Kidney (tissue), 14 donors: ENCODE results near the gene EIF3L. TPM values are rescaled to one million over a fixed set of nuclear protein-coding genes. Genes with fewer than 3 reads are reported as not detected.

Experiments
- DNase-seq, 5 donors: peaks; one replicate each; pipeline ENCODE4 v3.0.0-alpha.2; 2013 to 2020
- FAIRE-seq: peaks from 2 replicates; lab custom pipeline; 2012; peaks lifted over from hg19 to GRCh38; lab: Jason Lieb, UNC
- H3K27ac ChIP-seq, 2 donors: one replicate each; pipeline ENCODE4 v1.7.0; 2013; ENCODE audit warnings: low read depth in 2 of 2, low read length in 2 of 2, inconsistent platforms in 1 of 2
- H3K27me3 ChIP-seq: one replicate; pipeline ENCODE4 v1.7.1; 2013; ENCODE audit warnings: low read length, inconsistent platforms; ENCODE audit not compliant: control insufficient read depth, insufficient read depth
- H3K36me3 ChIP-seq, 3 donors: one replicate each; pipeline versions ENCODE4 v1.7.0 to v1.7.1; 2013; ENCODE audit warnings: low read length in 3 of 3, control low read depth in 1 of 3, inconsistent platforms in 1 of 3; ENCODE audit not compliant: insufficient read depth in 3 of 3, control insufficient read depth in 2 of 3
- H3K4me1 ChIP-seq, 3 donors: one replicate each; pipeline versions ENCODE4 v1.7.0 to v1.7.1; 2013; ENCODE audit warnings: low read length in 3 of 3, inconsistent platforms in 1 of 3, low read depth in 1 of 3; ENCODE audit not compliant: control insufficient read depth in 2 of 3, insufficient read depth in 2 of 3
- H3K4me3 ChIP-seq, 3 donors: one replicate each; pipeline versions ENCODE4 v1.7.0 to v1.8.1; 2013; ENCODE audit warnings: low read length in 3 of 3, control low read depth in 1 of 3, inconsistent platforms in 1 of 3
- H3K9ac ChIP-seq, 3 donors: one replicate each; pipeline versions ENCODE4 v1.7.0 to v1.7.1; 2013; ENCODE audit warnings: low read length in 3 of 3, control low read depth in 1 of 3, inconsistent platforms in 1 of 3
- H3K9me3 ChIP-seq, 3 donors: one replicate each; pipeline versions ENCODE4 v1.7.0 to v1.7.1; 2013; ENCODE audit warnings: low read length in 3 of 3, control low read depth in 1 of 3, inconsistent platforms in 1 of 3; ENCODE audit not compliant: control insufficient read depth in 2 of 3, insufficient read depth in 1 of 3
- intact Hi-C: fragments of 100-400 bp; cut with DNase I; formaldehyde crosslinking; loops from one replicate; pipeline ENCODE4 v1.11.1; 2022
- polyA plus RNA-seq: library from polyadenylated mRNA; stranded (reverse); fragments of 350-450 nt; fragmentation: Illumina TruSeq; extraction: RNeasy Lipid Tissue Mini Kit (QIAGEN cat#74804); gene quantifications from one replicate; pipeline ENCODE4 v1.2.3, GENCODE V29; 2014; ENCODE audit warnings: low read depth, low replicate concordance; ENCODE audit not compliant: insufficient read depth
- total RNA-seq: library from RNA; stranded (reverse); fragmentation: NEBNext Ultra II Directional; extraction: Animal tissue kit (Norgen Biotek cat#: 25700); gene quantifications from one replicate; pipeline ENCODE4 v1.2.1, GENCODE V29; 2021
- TF ChIP-seq, protein P1 (sequence below): IDR thresholded peaks from 3 replicates; pipeline ENCODE4 v1.5.1; 2012; ENCODE audit warnings: mild to moderate bottlenecking, moderate library complexity, borderline replicate concordance; ENCODE audit not compliant: insufficient read depth; ENCODE audit errors: extremely low read depth
- donor health status: control.
- donor health status: control.
- donor health status: control.
- donor health status: control.
- donor health status: control.
- donor health status: DM: yes; HTN: yes; CAD: no.
- donor health status: Normal renal cell carcinoma (clear cell type).

The EIF3L gene
- total and polyA plus RNA-seq, 2 donors from 2014 or later = 352 to 376 TPM

DNA sequence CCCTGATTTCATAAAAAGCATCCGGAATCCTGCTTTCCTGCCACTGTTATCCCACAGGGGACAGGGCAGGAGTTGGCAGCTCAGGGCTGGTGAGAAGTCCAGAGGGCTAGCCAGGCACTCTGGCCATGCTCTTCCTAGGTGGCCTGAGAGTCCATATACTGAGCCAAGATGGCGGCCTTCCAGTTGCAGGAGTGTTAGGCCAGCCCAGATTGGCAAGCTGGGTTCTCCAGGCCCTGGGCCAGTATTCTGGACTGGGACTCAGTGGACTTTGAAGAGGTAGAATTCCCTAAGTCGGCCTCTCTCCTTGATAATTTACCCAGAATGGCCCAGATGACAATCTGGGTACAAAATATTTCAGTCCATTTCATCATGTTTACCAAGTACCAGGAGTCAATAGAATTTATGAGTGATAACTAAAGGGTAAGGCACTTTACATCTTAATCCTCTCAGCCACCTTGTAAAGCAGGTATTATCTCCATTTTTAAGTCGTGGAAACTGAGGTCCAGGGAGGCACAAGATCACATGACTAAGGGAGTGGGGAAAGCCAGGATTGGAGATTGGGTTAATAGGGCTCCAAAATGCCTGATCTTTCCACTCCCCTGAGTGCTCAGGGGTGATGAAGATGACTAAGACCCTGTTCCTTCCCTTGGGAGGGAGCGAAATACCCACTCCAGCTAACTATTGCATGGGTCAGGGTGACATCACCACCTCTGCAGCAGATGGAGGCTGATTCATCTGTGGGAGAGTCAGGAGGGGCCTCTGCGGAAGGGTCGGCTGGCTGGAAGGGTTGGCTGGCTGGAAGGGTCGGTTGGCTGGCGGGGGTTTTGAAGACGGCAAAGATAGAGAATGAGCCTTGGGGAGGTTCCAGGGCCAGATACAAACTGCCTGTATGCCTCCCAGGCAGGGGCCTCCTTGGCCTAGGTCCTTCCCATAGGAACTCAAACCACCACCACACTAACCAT, 55.6 kb downstream of the EIF3L start:
- Histone ChIP-seq H3K4me3 (no peak overlapping the region), H3K9me3 (no peaks in the 10 kb centered on the region), H3K9ac (no peak overlapping the region), H3K27ac (peak overlapping the region in 1 of 2 donors; percentile 77), H3K36me3 (no peaks in the 10 kb centered on the region), H3K27me3 (no peaks in the 10 kb centered on the region), H3K4me1 (peaks cover 0 to 6% (median 4%) of the 10 kb centered on the region in 3 donors)
- TF ChIP-seq, protein P1, sequence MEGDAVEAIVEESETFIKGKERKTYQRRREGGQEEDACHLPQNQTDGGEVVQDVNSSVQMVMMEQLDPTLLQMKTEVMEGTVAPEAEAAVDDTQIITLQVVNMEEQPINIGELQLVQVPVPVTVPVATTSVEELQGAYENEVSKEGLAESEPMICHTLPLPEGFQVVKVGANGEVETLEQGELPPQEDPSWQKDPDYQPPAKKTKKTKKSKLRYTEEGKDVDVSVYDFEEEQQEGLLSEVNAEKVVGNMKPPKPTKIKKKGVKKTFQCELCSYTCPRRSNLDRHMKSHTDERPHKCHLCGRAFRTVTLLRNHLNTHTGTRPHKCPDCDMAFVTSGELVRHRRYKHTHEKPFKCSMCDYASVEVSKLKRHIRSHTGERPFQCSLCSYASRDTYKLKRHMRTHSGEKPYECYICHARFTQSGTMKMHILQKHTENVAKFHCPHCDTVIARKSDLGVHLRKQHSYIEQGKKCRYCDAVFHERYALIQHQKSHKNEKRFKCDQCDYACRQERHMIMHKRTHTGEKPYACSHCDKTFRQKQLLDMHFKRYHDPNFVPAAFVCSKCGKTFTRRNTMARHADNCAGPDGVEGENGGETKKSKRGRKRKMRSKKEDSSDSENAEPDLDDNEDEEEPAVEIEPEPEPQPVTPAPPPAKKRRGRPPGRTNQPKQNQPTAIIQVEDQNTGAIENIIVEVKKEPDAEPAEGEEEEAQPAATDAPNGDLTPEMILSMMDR = no peak
- DNase-seq (peak in 2 of 5 donors; percentile 45 to 75), FAIRE-seq (no peak)
- intact Hi-C loops = no loop called here

DNA sequence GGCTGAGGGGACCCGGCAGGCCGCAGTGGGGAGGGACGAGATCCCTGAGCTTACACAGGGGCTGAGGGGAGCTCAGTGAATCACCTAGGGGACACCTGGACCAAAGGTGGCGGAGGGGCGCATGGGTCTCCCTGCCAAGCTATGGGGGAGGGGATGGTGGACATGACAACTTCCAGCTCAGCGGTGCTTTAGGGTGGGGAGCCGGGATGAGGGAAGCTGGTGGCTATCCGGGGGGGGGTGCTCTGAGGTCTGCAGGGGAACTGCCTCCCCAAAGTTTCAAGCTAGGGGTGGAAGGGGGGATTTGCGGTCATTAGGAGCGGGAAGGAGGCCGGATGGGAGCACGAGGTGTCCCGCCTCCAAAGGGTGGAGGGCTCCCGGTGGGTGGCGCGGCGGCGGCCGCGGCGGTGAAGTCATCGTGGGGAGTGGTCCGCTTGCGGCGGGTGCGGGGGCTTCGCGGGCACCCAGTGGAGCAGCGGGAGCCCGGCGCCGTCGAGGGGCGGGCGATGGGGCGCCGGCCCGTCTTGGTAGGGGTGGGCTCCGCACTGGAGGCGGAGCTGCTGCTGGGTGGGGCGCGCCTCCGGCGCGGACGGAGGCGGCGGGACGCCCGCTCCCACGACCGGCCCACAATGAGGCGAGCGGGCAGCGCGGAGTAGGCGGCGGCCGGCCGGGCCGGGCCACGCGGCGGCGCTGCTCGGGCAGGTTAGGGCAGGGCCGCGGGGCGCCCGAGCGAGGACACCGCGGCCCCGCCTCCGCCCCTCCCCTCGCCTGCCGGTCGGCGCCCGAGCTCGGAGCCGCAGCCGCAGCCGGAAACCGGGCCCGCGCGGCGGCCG, 56.5 kb downstream of the EIF3L start, which contains the start of gene MICALL1:
TSS of gene MICALL1 (plus strand) at position 764 of the 830 bp plus-strand sequence. CDS start 126 bp downstream, outside the sequence.
- no peaks in the 10 kb centered on the region for H3K9me3 ChIP-seq
- peak within 1 kb of the TSS in 1 of 2 donors; percentile 77 for H3K27ac ChIP-seq
- FAIRE-seq = no peak
- DNase-seq = peak; percentile 66 to 90 (median 79)
- no peaks in the 10 kb centered on the region for H3K27me3 ChIP-seq
- intact Hi-C loops = no loop called here
- TF ChIP-seq, protein P1 = peak; percentile 27
- H3K4me3 ChIP-seq = peak within 1 kb of the TSS in 2 of 3 donors; percentile 36 to 66
- no peaks in the 10 kb centered on the region for H3K36me3 ChIP-seq
- H3K9ac ChIP-seq = peak within 1 kb of the TSS in 2 of 3 donors; percentile 65 to 69
- H3K4me1 ChIP-seq = peaks cover 0 to 11% (median 4%) of the 10 kb centered on the region in 3 donors

DNA sequence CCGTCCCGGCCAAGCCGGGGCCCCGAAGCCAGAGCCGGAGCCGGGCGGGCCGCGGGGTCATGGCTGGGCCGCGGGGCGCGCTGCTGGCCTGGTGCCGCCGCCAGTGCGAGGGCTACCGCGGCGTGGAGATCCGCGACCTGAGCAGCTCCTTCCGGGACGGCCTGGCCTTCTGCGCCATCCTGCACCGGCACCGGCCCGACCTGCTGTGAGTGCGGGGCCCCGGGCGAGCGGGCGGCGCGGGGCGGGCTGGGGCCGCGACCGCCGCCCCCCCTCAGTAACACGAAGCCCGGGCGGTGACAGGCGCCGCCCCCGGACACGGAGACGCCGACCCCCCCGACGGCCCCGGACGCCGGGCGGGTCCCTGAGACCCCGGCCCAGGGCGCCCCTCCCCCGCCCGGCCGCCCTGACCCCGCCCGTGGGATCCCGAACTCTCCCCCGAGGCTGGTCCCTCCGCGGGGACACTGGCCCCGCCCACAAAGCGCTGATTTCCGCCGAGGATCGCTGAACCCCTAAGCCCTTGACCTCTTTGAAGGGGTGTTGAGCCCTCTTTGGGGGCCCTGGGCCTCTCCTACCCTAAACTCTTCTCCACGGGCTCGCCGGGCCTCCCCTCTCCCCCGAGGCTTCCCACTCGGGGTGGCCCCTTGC, 57.3 kb downstream of the EIF3L start:
- DNase-seq = peak in 3 of 5 donors; percentile 40 to 81 (median 61)
- Histone ChIP-seq H3K9ac (peak overlapping the region in 2 of 3 donors; percentile 11 to 65), H3K9me3 (no peaks in the 10 kb centered on the region), H3K4me3 (peak overlapping the region in 2 of 3 donors; percentile 36 to 66), H3K27ac (no peak overlapping the region), H3K4me1 (peaks cover 0 to 13% (median 4%) of the 10 kb centered on the region in 3 donors), H3K27me3 (no peaks in the 10 kb centered on the region), H3K36me3 (no peaks in the 10 kb centered on the region)
- FAIRE-seq = no peak
- intact Hi-C loops = no loop called here
- TF ChIP-seq, protein P1 = no peak
